GM23248 (cell line): ENCODE results near the gene IDI2. TPM values are rescaled to one million over a fixed set of nuclear protein-coding genes. Genes with fewer than 3 reads are reported as not detected.

ENCODE experiments used
- DNase-seq: peaks from one replicate; pipeline ENCODE4 v3.0.0-alpha.2; 2015
- H2AFZ ChIP-seq: fragments of 200-600 bp; sonication (generic); 2 replicates; pipeline ENCODE4 v1.6.1; 2016; ENCODE audit warnings: antibody characterized with exemption
- H3F3A ChIP-seq: fragments of 200-600 bp; sonication (generic); 2 replicates; pipeline ENCODE4 v1.6.1; 2016; ENCODE audit warnings: mild to moderate bottlenecking, antibody characterized with exemption, mixed run types; ENCODE audit not compliant: insufficient read depth
- H3K27ac ChIP-seq: fragments of 200-600 bp; sonication (generic); 2 replicates; pipeline ENCODE4 v1.5.1; 2016; ENCODE audit warnings: mild to moderate bottlenecking
- H3K27me3 ChIP-seq: fragments of 200-600 bp; sonication (generic); replicated peaks from 2 replicates; pipeline ENCODE4 v1.6.1; 2016; ENCODE audit warnings: mild to moderate bottlenecking; ENCODE audit not compliant: insufficient read depth
- H3K36me3 ChIP-seq: fragments of 200-600 bp; sonication (generic); 2 replicates; pipeline ENCODE4 v1.6.1; 2016; ENCODE audit warnings: low read depth, mild to moderate bottlenecking
- H3K4me1 ChIP-seq: fragments of 200-600 bp; sonication (generic); 2 replicates; pipeline ENCODE4 v1.6.1; 2016; ENCODE audit warnings: mild to moderate bottlenecking; ENCODE audit not compliant: insufficient read depth
- H3K4me2 ChIP-seq: fragments of 200-600 bp; sonication (generic); one replicate; pipeline ENCODE4 v1.6.1; 2016; ENCODE audit warnings: mild to moderate bottlenecking; ENCODE audit not compliant: unreplicated experiment
- H3K4me3 ChIP-seq: fragments of 200-600 bp; sonication (generic); 2 replicates; pipeline ENCODE4 v1.5.1; 2016; ENCODE audit warnings: mild to moderate bottlenecking
- H3K79me2 ChIP-seq: fragments of 200-600 bp; sonication (generic); 2 replicates; pipeline ENCODE4 v1.6.1; 2016; ENCODE audit warnings: mild to moderate bottlenecking; ENCODE audit not compliant: insufficient read depth
- H3K9ac ChIP-seq: fragments of 200-600 bp; sonication (generic); 2 replicates; pipeline ENCODE4 v1.6.1; 2016; ENCODE audit warnings: mild to moderate bottlenecking
- H3K9me2 ChIP-seq: fragments of 200-600 bp; sonication (generic); 2 replicates; pipeline ENCODE4 v1.6.1; 2016; ENCODE audit warnings: mixed run types, mild to moderate bottlenecking, moderate library complexity; ENCODE audit not compliant: insufficient read depth
- H3K9me3 ChIP-seq: fragments of 200-600 bp; sonication (generic); one replicate; pipeline ENCODE4 v1.6.1; 2017; ENCODE audit warnings: low read depth
- H4K20me1 ChIP-seq: fragments of 200-600 bp; sonication (generic); 2 replicates; pipeline ENCODE4 v1.6.0; 2016; ENCODE audit not compliant: insufficient read depth
- EZH2 ChIP-seq: fragments of 200-600 bp; sonication (generic); IDR thresholded peaks from 2 replicates; pipeline ENCODE4 v1.6.1; 2018; ENCODE audit warnings: antibody characterized with exemption, mild to moderate bottlenecking; ENCODE audit not compliant: insufficient read depth, poor library complexity, severe bottlenecking
- EZH2phosphoT487 ChIP-seq: fragments of 200-600 bp; sonication (generic); IDR thresholded peaks from 2 replicates; pipeline ENCODE4 v1.6.1; 2018; ENCODE audit warnings: antibody characterized with exemption, moderate library complexity, mild to moderate bottlenecking, low read depth; ENCODE audit not compliant: insufficient read depth
- WGBS, 2 experiments: methylation state at CpG; one replicate each; pipeline ENCODE4 v1.1.6; 2015 to 2017; ENCODE audit warnings: low lambda C conversion rate in 2 of 2, low coverage in 1 of 2; ENCODE audit errors: missing lambda C conversion rate in 2 of 2; 5-methylcytosine and 5-hydroxymethylcytosine counted together
- in situ Hi-C: fragments of 300-500 bp; cut with MboI; formaldehyde crosslinking; loops from 2 replicates; pipeline ENCODE4 v1.15.0; 2020
- polyA plus RNA-seq: library from polyadenylated mRNA; unstranded; fragments of >200 nt; fragmentation: Nextera tagmentation; extraction: Ambion mirVana; gene quantifications from 2 replicates; pipeline ENCODE4 v1.2.1, GENCODE V29; 2016
- total RNA-seq: library from RNA; depleted of rRNA; stranded (reverse); fragments of >200 nt; shearing (Covaris generic); gene quantifications from 2 replicates; pipeline ENCODE4 v1.2.3, GENCODE V29; 2014

The IDI2 gene
- total and polyA plus RNA-seq, 2 experiments from 2014 or later: not detected

DNA sequence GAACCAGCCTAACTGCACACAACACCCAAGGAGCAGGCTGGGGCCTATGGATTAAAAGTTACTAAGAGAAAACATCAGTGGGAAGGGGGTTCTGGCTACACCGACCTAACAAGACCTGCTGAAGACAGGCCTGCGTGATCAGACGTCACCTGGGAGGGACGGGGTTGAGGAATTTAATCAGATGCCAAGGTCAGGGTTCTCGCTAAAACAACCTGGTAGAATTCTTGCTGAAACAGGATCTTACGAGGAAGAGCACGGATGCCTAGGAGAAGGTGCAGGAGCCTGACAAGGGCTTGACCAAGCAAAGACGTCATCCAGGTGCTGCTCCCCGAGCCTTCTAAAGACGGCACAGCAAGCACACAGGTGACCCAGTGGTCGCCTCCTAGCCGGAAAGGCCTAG lies 1.6 kb downstream of the IDI2 start:
- Histone ChIP-seq H3K36me3 (no peaks in the 10 kb centered on the region), H3F3A (0 out of 2 replicates have a peak, but pooled peaks cover 4% of the 10 kb centered on the region), H3K79me2 (no peaks in the 10 kb centered on the region), H4K20me1 (no peaks in the 10 kb centered on the region), H3K4me3 (no peak overlapping the region), H3K9ac (no peak overlapping the region), H3K27me3 (no peaks in the 10 kb centered on the region), H3K9me3 (no peaks in the 10 kb centered on the region), H3K27ac (no peak overlapping the region), H3K4me2 (no peak overlapping the region), H2AFZ (no peak overlapping the region), H3K9me2 (no peaks in the 10 kb centered on the region), H3K4me1 (no peaks in the 10 kb centered on the region)
- WGBS, 2 experiments: 88 to 90% methylated on average over 12 of the region's 12 CpGs
- TF ChIP-seq EZH2 (no peak), EZH2phosphoT487 (no peak)
- in situ Hi-C loops: no loop called here
- DNase-seq: no peak

DNA sequence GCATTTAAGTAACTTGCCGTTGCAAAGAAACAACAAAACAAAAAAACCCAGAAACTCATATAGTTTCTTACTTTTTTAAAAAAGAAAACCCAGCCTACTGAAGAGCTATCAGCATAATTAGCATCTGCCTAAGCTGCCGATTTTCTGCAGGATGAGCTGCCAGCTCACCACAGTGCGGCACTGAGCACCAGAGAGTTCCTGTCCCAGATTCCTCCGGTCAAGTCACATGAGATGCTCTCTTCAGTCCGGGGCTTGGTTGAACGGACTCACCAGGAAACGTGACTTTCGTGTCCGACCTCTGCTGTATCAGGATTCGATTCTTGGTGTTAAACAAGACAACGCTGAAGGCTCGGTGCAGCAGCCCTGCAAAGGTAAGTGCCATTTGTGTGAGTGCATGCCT lies 3.2 kb downstream of the IDI2 start:
- Histone ChIP-seq H3K9me3 (no peaks in the 10 kb centered on the region), H3K27me3 (no peaks in the 10 kb centered on the region), H3K79me2 (no peaks in the 10 kb centered on the region), H3K4me2 (no peak overlapping the region), H3K27ac (no peak overlapping the region), H3K4me1 (no peaks in the 10 kb centered on the region), H3K4me3 (no peak overlapping the region), H2AFZ (no peak overlapping the region), H3F3A (0 out of 2 replicates have a peak, but pooled peaks cover 4% of the 10 kb centered on the region), H3K9ac (no peak overlapping the region), H3K36me3 (peaks cover 11% of the 10 kb centered on the region), H4K20me1 (no peaks in the 10 kb centered on the region), H3K9me2 (no peaks in the 10 kb centered on the region)
- TF ChIP-seq EZH2phosphoT487: no peak
- TF ChIP-seq EZH2: no peak
- WGBS, 2 experiments: 74 to 77% methylated on average over 12 of the region's 12 CpGs
- no peak for DNase-seq
- in situ Hi-C loops: no loop called here

DNA sequence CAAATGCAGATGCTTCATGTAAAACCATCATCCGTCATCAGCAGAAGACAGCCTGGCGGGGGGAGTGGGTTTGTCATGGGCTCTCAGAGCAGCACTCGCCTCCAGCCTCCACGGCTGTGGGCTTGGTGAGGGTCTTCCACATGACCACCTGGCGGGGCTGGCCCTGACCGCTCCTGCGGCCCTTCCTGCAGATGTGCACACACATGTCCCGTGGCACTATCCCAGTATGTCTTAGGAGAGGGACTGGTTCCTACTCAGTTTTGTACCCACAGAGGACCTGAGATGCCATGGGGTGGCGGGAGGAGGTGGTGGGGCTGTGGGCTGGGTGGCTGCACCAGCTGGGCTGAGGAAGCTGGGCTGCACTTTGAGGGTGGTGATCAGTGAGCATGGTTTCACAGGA lies 4.7 kb downstream of the IDI2 start:
- TF ChIP-seq EZH2phosphoT487: no peak
- TF ChIP-seq EZH2: no peak
- Histone ChIP-seq H3K27ac (no peak overlapping the region), H3K9me3 (no peaks in the 10 kb centered on the region), H3K4me2 (no peak overlapping the region), H3K27me3 (no peaks in the 10 kb centered on the region), H4K20me1 (no peaks in the 10 kb centered on the region), H3K4me1 (no peaks in the 10 kb centered on the region), H3K4me3 (no peak overlapping the region), H3K36me3 (peaks cover 25% of the 10 kb centered on the region), H3K9me2 (no peaks in the 10 kb centered on the region), H3K79me2 (no peaks in the 10 kb centered on the region), H2AFZ (no peak overlapping the region), H3F3A (peaks cover 17% of the 10 kb centered on the region), H3K9ac (no peak overlapping the region)
- 77 to 88% methylated on average over 9 of the region's 9 CpGs for WGBS, 2 experiments
- in situ Hi-C loops: no loop called here
- DNase-seq: no peak

DNA sequence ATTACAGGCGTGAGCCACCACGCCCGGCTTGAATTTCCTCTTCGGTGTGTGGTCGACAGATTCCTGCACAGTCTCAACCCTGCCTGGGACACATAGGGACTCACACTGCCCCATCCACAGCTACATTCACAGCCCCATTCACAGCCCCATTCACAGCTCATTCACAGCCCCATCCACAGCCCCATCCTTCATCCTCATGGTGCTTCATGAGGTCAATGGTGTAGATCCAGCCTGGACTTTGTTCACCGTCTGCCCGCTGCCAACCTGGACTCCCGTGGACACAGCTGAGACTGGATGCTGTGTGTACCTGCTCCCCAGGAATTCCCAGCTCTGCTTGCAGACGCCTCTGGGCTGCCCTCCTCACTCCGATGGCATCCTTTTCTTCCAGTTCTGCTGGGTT lies 5.2 kb downstream of the IDI2 start:
- no peaks in the 10 kb centered on the region for H3K9me2 ChIP-seq
- DNase-seq: no peak
- H3K27ac ChIP-seq: no peak overlapping the region
- no peaks in the 10 kb centered on the region for H3K27me3 ChIP-seq
- no peak overlapping the region for H2AFZ ChIP-seq
- H3K79me2 ChIP-seq: no peaks in the 10 kb centered on the region
- no peak overlapping the region for H3K4me2 ChIP-seq
- H3K4me3 ChIP-seq: no peak overlapping the region
- TF ChIP-seq EZH2: no peak
- TF ChIP-seq EZH2phosphoT487: no peak
- H3K4me1 ChIP-seq: no peaks in the 10 kb centered on the region
- in situ Hi-C loops: no loop called here
- peaks cover 25% of the 10 kb centered on the region for H3K36me3 ChIP-seq
- peaks cover 17% of the 10 kb centered on the region for H3F3A ChIP-seq
- H3K9ac ChIP-seq: no peak overlapping the region
- H4K20me1 ChIP-seq: no peaks in the 10 kb centered on the region
- no peaks in the 10 kb centered on the region for H3K9me3 ChIP-seq
- 74 to 89% methylated on average over 10 of the region's 10 CpGs for WGBS, 2 experiments

DNA sequence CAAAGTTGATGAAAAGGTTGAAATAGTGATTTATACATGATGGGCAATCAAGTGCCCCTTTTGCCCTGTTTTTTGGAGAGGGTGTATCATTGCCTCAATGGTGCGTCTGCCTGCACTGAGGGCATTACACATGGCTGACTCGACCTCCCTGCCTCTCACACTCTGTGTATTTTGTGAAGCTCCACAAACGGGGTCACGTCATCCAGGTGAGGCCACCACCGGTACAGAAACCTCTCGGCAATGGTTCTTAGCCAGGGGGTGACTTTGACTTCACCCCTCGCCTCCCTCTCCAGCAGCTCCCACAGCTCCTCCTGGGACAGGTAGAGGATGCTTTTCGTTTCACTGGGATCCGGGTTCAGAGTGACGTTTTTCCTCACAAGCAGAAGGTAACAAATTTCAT lies 6.3 kb downstream of the IDI2 start:
- no peak overlapping the region for H2AFZ ChIP-seq
- no peaks in the 10 kb centered on the region for H3K9me2 ChIP-seq
- peaks cover 33% of the 10 kb centered on the region for H3K36me3 ChIP-seq
- in situ Hi-C loops: no loop called here
- H3F3A ChIP-seq: peaks cover 17% of the 10 kb centered on the region
- H3K4me2 ChIP-seq: no peak overlapping the region
- WGBS, 2 experiments: 94 to 96% methylated on average over 10 of the region's 10 CpGs
- no peaks in the 10 kb centered on the region for H3K79me2 ChIP-seq
- no peaks in the 10 kb centered on the region for H3K27me3 ChIP-seq
- H3K4me3 ChIP-seq: no peak overlapping the region
- no peaks in the 10 kb centered on the region for H3K9me3 ChIP-seq
- TF ChIP-seq EZH2phosphoT487: no peak
- no peaks in the 10 kb centered on the region for H4K20me1 ChIP-seq
- H3K9ac ChIP-seq: no peak overlapping the region
- DNase-seq: no peak
- no peak overlapping the region for H3K27ac ChIP-seq
- H3K4me1 ChIP-seq: no peaks in the 10 kb centered on the region
